ENCODE measurements around the gene SPX. TPM values are rescaled to one million over a fixed set of nuclear protein-coding genes. Genes with fewer than 3 reads are reported as not detected.

The SPX gene
- total and polyA plus RNA-seq, 2 of the 4 experiments (the other 2 are of a cell fraction) = under 0.01 to 0.12 TPM

- H4K5ac ChIP-seq (ENCODE audit: low read depth, low read length) = no peak overlapping the region
- no peaks in the 10 kb centered on the region for H3K36me3 ChIP-seq (ENCODE audit: control insufficient read depth, insufficient read depth, low read length)
- CTCF ChIA-PET = interaction anchor here (0.6 kb wide), 1 partner anchor 11 kb away, joined by 3 read pairs; no protein-coding TSS in a partner anchor
- no peak overlapping the region for H4K91ac ChIP-seq (ENCODE audit: insufficient read depth, low read depth, low read length)
- no peak overlapping the region for H2AK9ac ChIP-seq (replicated peaks; ENCODE audit: low read depth, low read length, poor library complexity)
- no peak overlapping the region for H4K8ac ChIP-seq (ENCODE audit: low read depth in 2 of 2, low read length in 2 of 2)
- no peak for ATAC-seq (ENCODE audit: low read depth)
- no peaks in the 10 kb centered on the region for H3K4me1 ChIP-seq (ENCODE audit: control insufficient read depth, insufficient read depth, low read length)
- in situ Hi-C loops (cut with MboI; ENCODE audit: low sequenced_read_pairs) = no loop called here
- intact Hi-C loops (cut with micrococcal nuclease) = no loop called here
- H3K18ac ChIP-seq (ENCODE audit: low read depth, low read length) = no peak overlapping the region
- no peak overlapping the region for H2BK120ac ChIP-seq (ENCODE audit: low read depth, low read length)
- no peak overlapping the region for H3K4me2 ChIP-seq (ENCODE audit: low read depth, low read length)
- POLR2A ChIA-PET (ENCODE audit: unreplicated experiment) = no interaction called here
- H3K14ac ChIP-seq (replicated peaks; ENCODE audit: low read depth, low read length) = no peak overlapping the region
- TF ChIP-seq BHLHE40 (IDR thresholded peaks at IDR 0.05; ENCODE audit: low read depth, low read length) = no peak
- TF ChIP-seq RFX5 (IDR thresholded peaks at IDR 0.05; ENCODE audit: low read depth, low read length) = no peak
- no peak for TF ChIP-seq ELK1 (IDR thresholded peaks at IDR 0.05; ENCODE audit: borderline replicate concordance, low read depth, low read length)
- TF ChIP-seq MAFK (IDR thresholded peaks at IDR 0.05; ENCODE audit: low read depth, low read length) = no peak
- no peak for TF ChIP-seq MAZ (IDR thresholded peaks at IDR 0.05; ENCODE audit: borderline replicate concordance, low read depth, low read length)
- no peak for TF ChIP-seq CEBPB (IDR thresholded peaks at IDR 0.05; ENCODE audit: low read depth, low read length)
- no peak for TF ChIP-seq CTCF (conservative IDR thresholded peaks at IDR 0.05; ENCODE audit: low read depth, low read length)
- TF ChIP-seq CHD1 (IDR thresholded peaks at IDR 0.05; ENCODE audit: low read depth, low read length) = no peak
- TF ChIP-seq NFE2L2 (IDR thresholded peaks at IDR 0.05; ENCODE audit: low read depth, low read length) = no peak
- no peak for TF ChIP-seq MXI1 (IDR thresholded peaks at IDR 0.05; ENCODE audit: borderline replicate concordance, low read depth, low read length)
- no peak for TF ChIP-seq FOS (IDR thresholded peaks at IDR 0.05; ENCODE audit: low read depth, low read length)
- no peak overlapping the region for H2BK15ac ChIP-seq (ENCODE audit: low read depth, low read length)
- no peaks in the 10 kb centered on the region for H3K9me3 ChIP-seq (ENCODE audit: control insufficient read depth, insufficient read depth, low read length)
- dilution Hi-C loops (cut with HindIII; ENCODE audit: low sequenced_read_pairs, unreplicated experiment) = no loop called here
- no peak for DNase-seq
- no peak overlapping the region for H3K4me3 ChIP-seq (ENCODE audit: insufficient read depth, low read depth, low read length)
- H3K23ac ChIP-seq (ENCODE audit: low read depth, low read length) = no peak overlapping the region
- no peaks in the 10 kb centered on the region for H3K9me1 ChIP-seq (ENCODE audit: insufficient read depth, low read length)
- no peak overlapping the region for H3K56ac ChIP-seq (ENCODE audit: extremely low read depth, insufficient read depth, low read length)
- BruUV-seq (replicated peaks) = no TSS peak
- no CpG with 5 or more reads among the region's 2 CpGs for WGBS, 2 experiments (ENCODE audit: extremely low coverage in 2 of 2, insufficient read length in 1 of 2)
- H3K4ac ChIP-seq (ENCODE audit: low read depth, low read length) = no peak overlapping the region
- H2AK5ac ChIP-seq (ENCODE audit: low read depth, low read length) = no peak overlapping the region
- H3K79me1 ChIP-seq (ENCODE audit: low read depth in 1 of 2, low read length in 2 of 2) = no peaks in the 10 kb centered on the region
- no peak overlapping the region for H2AFZ ChIP-seq (replicated peaks; ENCODE audit: low read length, poor library complexity)
- H2BK20ac ChIP-seq (ENCODE audit: low read depth, low read length) = no peak overlapping the region
- H3K27me3 ChIP-seq (ENCODE audit: control insufficient read depth, insufficient read depth, low read length) = no peaks in the 10 kb centered on the region
- no peak overlapping the region for H3K9ac ChIP-seq (ENCODE audit: low read depth, low read length)
- H3K27ac ChIP-seq (ENCODE audit: insufficient read depth, low read length) = no peak overlapping the region
- no peak overlapping the region for H2BK5ac ChIP-seq (ENCODE audit: low read depth, low read length, poor library complexity, severe bottlenecking)
- H4K20me1 ChIP-seq (ENCODE audit: insufficient read depth, low read length) = no peaks in the 10 kb centered on the region
Measured at GRCh38 chr12:21562859-21563258, 36.8 kb downstream of the SPX start.
